ENCODE measurements around the gene GPC6. TPM values are rescaled to one million over a fixed set of nuclear protein-coding genes. Genes with fewer than 3 reads are reported as not detected.

Gene GPC6
- polyA plus RNA-seq, 1 donor from 2014 or later: 9.0 TPM

- Histone ChIP-seq H3K9ac (ENCODE audit: low read length) (no peak overlapping the region), H3K27ac (ENCODE audit: low read length) (no peak overlapping the region), H3K79me2 (replicated peaks; ENCODE audit: insufficient read depth, low read length) (no peaks in the 10 kb centered on the region), H3K4me2 (ENCODE audit: low read length) (no peak overlapping the region), H3K9me3 (ENCODE audit: low read length) (no peaks in the 10 kb centered on the region), H3K36me3 (ENCODE audit: insufficient read depth, low read length) (no peaks in the 10 kb centered on the region), H3K9me2 (ENCODE audit: insufficient read depth, low read length) (no peaks in the 10 kb centered on the region), H2AFZ (ENCODE audit: low read depth, low read length) (no peak overlapping the region), H3K27me3 (ENCODE audit: insufficient read depth, low read depth, low read length) (no peaks in the 10 kb centered on the region), H3K4me3 (ENCODE audit: low read length) (no peak overlapping the region), H4K20me1 (ENCODE audit: insufficient read depth) (no peaks in the 10 kb centered on the region), H3F3A (ENCODE audit: insufficient read depth, low read length, poor library complexity, severe bottlenecking) (no peaks in the 10 kb centered on the region)
- TF ChIP-seq, protein P1, sequence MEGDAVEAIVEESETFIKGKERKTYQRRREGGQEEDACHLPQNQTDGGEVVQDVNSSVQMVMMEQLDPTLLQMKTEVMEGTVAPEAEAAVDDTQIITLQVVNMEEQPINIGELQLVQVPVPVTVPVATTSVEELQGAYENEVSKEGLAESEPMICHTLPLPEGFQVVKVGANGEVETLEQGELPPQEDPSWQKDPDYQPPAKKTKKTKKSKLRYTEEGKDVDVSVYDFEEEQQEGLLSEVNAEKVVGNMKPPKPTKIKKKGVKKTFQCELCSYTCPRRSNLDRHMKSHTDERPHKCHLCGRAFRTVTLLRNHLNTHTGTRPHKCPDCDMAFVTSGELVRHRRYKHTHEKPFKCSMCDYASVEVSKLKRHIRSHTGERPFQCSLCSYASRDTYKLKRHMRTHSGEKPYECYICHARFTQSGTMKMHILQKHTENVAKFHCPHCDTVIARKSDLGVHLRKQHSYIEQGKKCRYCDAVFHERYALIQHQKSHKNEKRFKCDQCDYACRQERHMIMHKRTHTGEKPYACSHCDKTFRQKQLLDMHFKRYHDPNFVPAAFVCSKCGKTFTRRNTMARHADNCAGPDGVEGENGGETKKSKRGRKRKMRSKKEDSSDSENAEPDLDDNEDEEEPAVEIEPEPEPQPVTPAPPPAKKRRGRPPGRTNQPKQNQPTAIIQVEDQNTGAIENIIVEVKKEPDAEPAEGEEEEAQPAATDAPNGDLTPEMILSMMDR (IDR thresholded peaks at IDR 0.05; ENCODE audit: poor library complexity, severe bottlenecking): no peak
- no peak for TF ChIP-seq MXI1 (conservative IDR thresholded peaks at IDR 0.05; ENCODE audit: poor library complexity, severe bottlenecking)
- no peak for TF ChIP-seq POLR2AphosphoS5 (IDR thresholded peaks at IDR 0.05)
- TF ChIP-seq EZH2 (IDR thresholded peaks at IDR 0.05; ENCODE audit: borderline replicate concordance, insufficient read depth, low read length, poor library complexity, severe bottlenecking): no peak
- TF ChIP-seq SMC3 (conservative IDR thresholded peaks at IDR 0.05; ENCODE audit: poor library complexity): no peak
- no peak for TF ChIP-seq TAF1 (IDR thresholded peaks at IDR 0.05; ENCODE audit: low read depth)
- TF ChIP-seq REST (IDR thresholded peaks at IDR 0.05; ENCODE audit: borderline replicate concordance): no peak
- TF ChIP-seq RAD21 (conservative IDR thresholded peaks at IDR 0.05): no peak
- TF ChIP-seq EP300 (conservative IDR thresholded peaks at IDR 0.05; ENCODE audit: poor library complexity, severe bottlenecking): no peak
Observed at GRCh38 chr13:93561576-93562225, 335.1 kb downstream of the GPC6 start.

GRCh38 chr13:93562676-93563075 is 336.1 kb downstream of the GPC6 start:
- no peaks in the 10 kb centered on the region for H3K9me3 ChIP-seq (ENCODE audit: low read length)
- no peak overlapping the region for H3K4me3 ChIP-seq (ENCODE audit: low read length)
- H3K79me2 ChIP-seq (replicated peaks; ENCODE audit: insufficient read depth, low read length): no peaks in the 10 kb centered on the region
- H4K20me1 ChIP-seq (ENCODE audit: insufficient read depth): no peaks in the 10 kb centered on the region
- H3K4me2 ChIP-seq (ENCODE audit: low read length): no peak overlapping the region
- no peak overlapping the region for H3K27ac ChIP-seq (ENCODE audit: low read length)
- TF ChIP-seq RAD21 (conservative IDR thresholded peaks at IDR 0.05) (no peak), SMC3 (conservative IDR thresholded peaks at IDR 0.05; ENCODE audit: poor library complexity) (no peak), MXI1 (conservative IDR thresholded peaks at IDR 0.05; ENCODE audit: poor library complexity, severe bottlenecking) (no peak)
- H3K9me2 ChIP-seq (ENCODE audit: insufficient read depth, low read length): no peaks in the 10 kb centered on the region
- no peaks in the 10 kb centered on the region for H3K36me3 ChIP-seq (ENCODE audit: insufficient read depth, low read length)
- no peaks in the 10 kb centered on the region for H3K27me3 ChIP-seq (ENCODE audit: insufficient read depth, low read depth, low read length)
- H3F3A ChIP-seq (ENCODE audit: insufficient read depth, low read length, poor library complexity, severe bottlenecking): no peaks in the 10 kb centered on the region
- no peak overlapping the region for H3K9ac ChIP-seq (ENCODE audit: low read length)
- H2AFZ ChIP-seq (ENCODE audit: low read depth, low read length): no peak overlapping the region

All from neural cell (in vitro differentiated cells).